B cell (primary cell): ENCODE results near the gene MIPEP. TPM values are rescaled to one million over a fixed set of nuclear protein-coding genes. Genes with fewer than 3 reads are reported as not detected.

Experiments
- ATAC-seq: fragments of 200-7000 bp; cut with Tn5 transposase; one replicate; pipeline ENCODE4 v1.10.0; 2021; ENCODE audit warnings: low read depth, mild to moderate bottlenecking, moderate number of reproducible peaks, moderate library complexity
- CTCF ChIA-PET: fragments of 350-600 bp; sonication (Branson Sonifier 250); formaldehyde crosslinking; loops from one replicate; lab custom pipeline; 2021; ENCODE audit warnings: antibody characterized with exemption, inconsistent platforms; lab: Charles Lee
- POLR2A ChIA-PET: fragments of 350-600 bp; sonication (Branson Sonifier 250); formaldehyde crosslinking; loops from one replicate; lab custom pipeline; 2021; ENCODE audit warnings: antibody characterized with exemption; lab: Charles Lee
- DNase-seq: peaks from one replicate; pipeline ENCODE4 v3.0.0; 2013
- H2AFZ ChIP-seq: 2 replicates; pipeline ENCODE4 v1.6.1; 2012; ENCODE audit warnings: mild to moderate bottlenecking, low read depth, low read length; ENCODE audit not compliant: insufficient read depth, poor library complexity, severe bottlenecking
- H3K27ac ChIP-seq, 2 donors: 1 replicate in 1 of 2; 2 replicates in 1 of 2; pipeline ENCODE4 v1.5.1; 2012 to 2013; ENCODE audit warnings: low read length in 2 of 2, mild to moderate bottlenecking in 2 of 2, moderate library complexity in 1 of 2
- H3K27me3 ChIP-seq, 4 experiments: fragments of 200-600 bp in 1 of 4; sonication (generic) in 1 of 4; replicated peaks in 1 of 4; 1 replicate in 2 of 4; 2 replicates in 2 of 4; pipeline versions ENCODE4 v1.6.1 to v1.7.0; 2013 to 2016; ENCODE audit warnings: low read length in 3 of 4, mild to moderate bottlenecking in 2 of 4, mixed read lengths in 1 of 4, moderate library complexity in 1 of 4; ENCODE audit not compliant: insufficient read depth in 4 of 4, control insufficient read depth in 3 of 4; ENCODE audit errors: control extremely low read depth in 1 of 4
- H3K36me3 ChIP-seq, 2 experiments: replicated peaks in 1 of 2; 1 replicate in 1 of 2; 2 replicates in 1 of 2; pipeline versions ENCODE4 v1.6.1 to v1.7.1; 2013; ENCODE audit warnings: low read length in 1 of 2; ENCODE audit not compliant: insufficient read depth in 2 of 2, control insufficient read depth in 1 of 2; ENCODE audit errors: control extremely low read depth in 1 of 2, extremely low read depth in 1 of 2
- H3K4me1 ChIP-seq, 2 donors: fragments of 200-600 bp in 1 of 2; sonication (generic) in 1 of 2; 1 replicate in 1 of 2; 2 replicates in 1 of 2; pipeline versions ENCODE4 v1.5.1 to v1.6.1; 2013 to 2017; ENCODE audit warnings: low read length in 2 of 2; ENCODE audit not compliant: control insufficient read depth in 2 of 2, insufficient read depth in 2 of 2
- H3K4me2 ChIP-seq: replicated peaks from 2 replicates; pipeline ENCODE3; 2012; ENCODE audit warnings: mild to moderate bottlenecking, low read depth, low read length; ENCODE audit not compliant: poor library complexity, severe bottlenecking
- H3K4me3 ChIP-seq, 5 experiments: fragments of 200-600 bp in 1 of 5; sonication (generic) in 1 of 5; 1 replicate in 3 of 5; 2 replicates in 2 of 5; pipeline versions ENCODE4 v1.5.1 to v1.7.0; 2011 to 2016; ENCODE audit warnings: low read length in 4 of 5, mild to moderate bottlenecking in 4 of 5, low read depth in 2 of 5, control low read depth in 1 of 5, moderate library complexity in 1 of 5; ENCODE audit not compliant: insufficient read depth in 1 of 5; ENCODE audit errors: control extremely low read depth in 1 of 5, extremely low read depth in 1 of 5
- H3K79me2 ChIP-seq: fragments of 200-600 bp; sonication (generic); one replicate; pipeline ENCODE4 v1.6.0; 2016; ENCODE audit warnings: low read length; ENCODE audit not compliant: control insufficient read depth, insufficient read depth
- H3K9ac ChIP-seq: fragments of 200-600 bp; sonication (generic); 2 replicates; pipeline ENCODE4 v1.6.1; 2017; ENCODE audit warnings: mild to moderate bottlenecking, low read length, moderate library complexity
- H3K9me3 ChIP-seq, 3 donors: one replicate each; pipeline versions ENCODE4 v1.6.1 to v1.7.1; 2013; ENCODE audit warnings: low read length in 2 of 3; ENCODE audit not compliant: control insufficient read depth in 2 of 3, insufficient read depth in 1 of 3; ENCODE audit errors: control extremely low read depth in 1 of 3
- H4K20me1 ChIP-seq: 2 replicates; pipeline ENCODE4 v1.6.0; 2012; ENCODE audit warnings: mild to moderate bottlenecking, low read length; ENCODE audit not compliant: insufficient read depth, control insufficient read depth, poor library complexity, severe bottlenecking
- H3K27ac Mint-ChIP-seq: one replicate; pipeline ENCODE4 v1.8.0; 2021; ENCODE audit warnings: mixed read lengths
- H3K27me3 Mint-ChIP-seq: one replicate; pipeline ENCODE4 v1.8.0; 2021; ENCODE audit warnings: mixed read lengths
- H3K4me1 Mint-ChIP-seq: one replicate; pipeline ENCODE4 v1.8.0; 2021; ENCODE audit warnings: mixed read lengths
- H3K4me3 Mint-ChIP-seq: one replicate; pipeline ENCODE4 v1.8.0; 2021; ENCODE audit warnings: mixed read lengths
- H3K9me3 Mint-ChIP-seq: one replicate; pipeline ENCODE4 v1.8.0; 2022; ENCODE audit warnings: mixed read lengths; ENCODE audit not compliant: insufficient read depth
- EZH2 ChIP-seq: IDR thresholded peaks from 2 replicates; pipeline ENCODE4 v1.6.1; 2012; ENCODE audit warnings: borderline replicate concordance, low read depth, mild to moderate bottlenecking, moderate library complexity, low read length; ENCODE audit not compliant: insufficient read depth, poor library complexity, severe bottlenecking
- WGBS: methylation state at CpG from one replicate; pipeline ENCODE4 v1.1.5; 2013; ENCODE audit warnings: missing lambda C conversion rate; ENCODE audit not compliant: insufficient coverage; 5-methylcytosine and 5-hydroxymethylcytosine counted together
- intact Hi-C: fragments of 100-400 bp; cut with micrococcal nuclease; formaldehyde crosslinking; loops from one replicate; pipeline ENCODE4 v1.10.0; 2022
- polyA plus RNA-seq: library from polyadenylated mRNA; depleted of rRNA; stranded (reverse); fragments of >200 nt; gene quantifications from 2 replicates; pipeline ENCODE4 v1.2.3, GENCODE V29; 2012
- total RNA-seq, 2 donors: library from RNA; stranded (reverse); fragments of 120-200 nt in 1 of 2; gene quantifications; 1 replicate in 1 of 2; 2 replicates in 1 of 2; pipeline versions ENCODE4 v1.2.3 to v1.2.4, GENCODE V29; 2013 to 2022
- TF ChIP-seq, protein P1 (sequence below): fragments of 200-600 bp; IDR thresholded peaks from one replicate; pipeline ENCODE4 v1.8.0; 2022; ENCODE audit warnings: antibody characterized with exemption, mild to moderate bottlenecking

MIPEP gene
- total and polyA plus RNA-seq, 2 donors (not counting 1 experiment from before 2014, with no cell fraction given) = 6.2 to 16.9 TPM

DNA sequence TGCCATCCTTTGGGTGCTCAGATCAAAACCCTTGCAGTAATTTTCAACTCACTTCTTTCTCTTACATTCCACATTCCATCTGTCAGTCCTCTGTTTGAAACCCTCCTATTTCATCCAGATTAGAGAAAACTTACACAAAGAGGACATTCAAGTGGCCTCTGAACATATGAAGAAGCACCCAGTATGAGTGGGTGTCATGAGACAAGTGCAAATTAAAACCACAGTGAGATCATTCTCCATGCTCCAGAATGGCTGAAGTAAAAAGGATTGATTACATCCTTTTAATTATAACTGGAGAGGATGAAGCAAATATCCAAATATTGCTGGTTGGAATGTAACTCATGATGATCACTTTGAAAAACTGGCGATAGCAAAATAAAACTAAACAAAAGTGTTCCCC lies 96.5 kb downstream of the MIPEP start:
- intact Hi-C loops = no loop called here
- no peak overlapping the region for H3K4me3 Mint-ChIP-seq
- H3K27me3 Mint-ChIP-seq = no peaks in the 10 kb centered on the region
- CTCF ChIA-PET = interaction anchor here (0.5 kb wide), 1 partner anchor 55 kb away, joined by 3 read pairs; no protein-coding TSS in a partner anchor
- Histone ChIP-seq H3K27ac (no peak overlapping the region), H3K4me3 (no peak overlapping the region), H3K36me3 (no peaks in the 10 kb centered on the region), H3K79me2 (no peaks in the 10 kb centered on the region), H3K9ac (no peak overlapping the region), H3K4me2 (no peak overlapping the region), H4K20me1 (peaks cover 5% of the 10 kb centered on the region), H3K9me3 (peaks cover 0 to 4% (median 0%) of the 10 kb centered on the region in 3 donors), H3K4me1 (peaks cover 8 to 11% of the 10 kb centered on the region in 2 donors), H2AFZ (no peak overlapping the region), H3K27me3 (peaks cover 0 to 13% (median 2%) of the 10 kb centered on the region in 4 experiments)
- no CpG with 5 or more reads among the region's 1 CpG for WGBS
- H3K27ac Mint-ChIP-seq = no peak overlapping the region
- POLR2A ChIA-PET = no interaction called here
- peaks cover 17% of the 10 kb centered on the region for H3K4me1 Mint-ChIP-seq
- TF ChIP-seq, protein P1, sequence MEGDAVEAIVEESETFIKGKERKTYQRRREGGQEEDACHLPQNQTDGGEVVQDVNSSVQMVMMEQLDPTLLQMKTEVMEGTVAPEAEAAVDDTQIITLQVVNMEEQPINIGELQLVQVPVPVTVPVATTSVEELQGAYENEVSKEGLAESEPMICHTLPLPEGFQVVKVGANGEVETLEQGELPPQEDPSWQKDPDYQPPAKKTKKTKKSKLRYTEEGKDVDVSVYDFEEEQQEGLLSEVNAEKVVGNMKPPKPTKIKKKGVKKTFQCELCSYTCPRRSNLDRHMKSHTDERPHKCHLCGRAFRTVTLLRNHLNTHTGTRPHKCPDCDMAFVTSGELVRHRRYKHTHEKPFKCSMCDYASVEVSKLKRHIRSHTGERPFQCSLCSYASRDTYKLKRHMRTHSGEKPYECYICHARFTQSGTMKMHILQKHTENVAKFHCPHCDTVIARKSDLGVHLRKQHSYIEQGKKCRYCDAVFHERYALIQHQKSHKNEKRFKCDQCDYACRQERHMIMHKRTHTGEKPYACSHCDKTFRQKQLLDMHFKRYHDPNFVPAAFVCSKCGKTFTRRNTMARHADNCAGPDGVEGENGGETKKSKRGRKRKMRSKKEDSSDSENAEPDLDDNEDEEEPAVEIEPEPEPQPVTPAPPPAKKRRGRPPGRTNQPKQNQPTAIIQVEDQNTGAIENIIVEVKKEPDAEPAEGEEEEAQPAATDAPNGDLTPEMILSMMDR = no peak
- TF ChIP-seq EZH2 = no peak
- DNase-seq (no peak), ATAC-seq (no peak)
- H3K9me3 Mint-ChIP-seq = no peaks in the 10 kb centered on the region

DNA sequence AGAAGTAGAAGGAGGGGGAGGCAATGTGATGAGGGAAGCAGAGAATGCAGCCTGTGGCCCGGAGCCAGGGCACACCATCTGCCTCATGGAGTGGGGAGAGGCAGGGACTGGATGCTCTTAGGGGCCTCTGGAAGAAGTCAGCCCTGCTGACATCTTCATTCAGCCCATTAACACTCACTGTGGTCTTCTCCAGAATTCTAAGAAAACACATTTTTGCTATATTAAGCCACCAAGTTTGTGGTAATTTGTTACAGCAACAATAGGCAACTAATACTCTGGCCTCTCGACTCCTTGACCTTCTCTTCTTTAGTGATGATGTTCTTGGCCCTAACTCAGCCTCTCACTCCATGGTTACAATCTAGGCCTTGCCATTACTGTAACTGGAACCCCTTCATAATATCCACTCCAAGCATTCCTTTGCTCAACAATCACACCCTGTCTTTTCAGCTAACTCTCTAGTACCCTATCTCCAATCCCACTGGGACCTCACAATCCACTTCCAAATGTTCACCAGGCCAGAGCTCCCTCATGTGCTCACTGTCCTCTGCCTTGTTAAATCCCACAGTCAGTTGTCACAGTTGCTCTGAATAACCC lies 98.5 kb downstream of the MIPEP start:
- Mint-ChIP-seq H3K4me1 (peaks cover 9% of the 10 kb centered on the region), H3K27me3 (no peaks in the 10 kb centered on the region), H3K27ac (no peak overlapping the region), H3K4me3 (no peak overlapping the region), H3K9me3 (no peaks in the 10 kb centered on the region)
- POLR2A ChIA-PET = interaction anchor here (0.6 kb wide), 1 partner anchor 417 kb away, joined by 8 read pairs; no protein-coding TSS in a partner anchor
- no peak overlapping the region for H3K4me2 ChIP-seq
- TF ChIP-seq, protein P1 = no peak
- TF ChIP-seq EZH2 = no peak
- no peak overlapping the region for H3K9ac ChIP-seq
- ATAC-seq (no peak), DNase-seq (no peak)
- no peaks in the 10 kb centered on the region for H3K79me2 ChIP-seq
- no peak overlapping the region for H3K4me3 ChIP-seq
- H3K4me1 ChIP-seq = peaks cover 8 to 11% of the 10 kb centered on the region in 2 donors
- peaks cover 0 to 4% (median 0%) of the 10 kb centered on the region in 3 donors for H3K9me3 ChIP-seq
- intact Hi-C loops = no loop called here
- CTCF ChIA-PET = interaction anchor here (1.5 to 1.6 kb wide), 2 partner anchors 12 to 20 kb away, joined by 4 to 5 read pairs; no protein-coding TSS in a partner anchor
- no peak overlapping the region for H2AFZ ChIP-seq
- H3K36me3 ChIP-seq = no peaks in the 10 kb centered on the region
- peaks cover 0 to 13% (median 2%) of the 10 kb centered on the region in 4 experiments for H3K27me3 ChIP-seq
- H3K27ac ChIP-seq = no peak overlapping the region
- peaks cover 5% of the 10 kb centered on the region for H4K20me1 ChIP-seq
- WGBS = 100% methylated on average over 1 of the region's 2 CpGs
